ENCODE results near the gene ADPGK. TPM values are rescaled to one million over a fixed set of nuclear protein-coding genes. Genes with fewer than 3 reads are reported as not detected.

The ADPGK gene
- total RNA-seq, 1 experiment from 2014 or later, result 54.8 TPM

- Histone ChIP-seq H3T11ph (ENCODE audit: low read length) (no peak overlapping the region), H2BK5ac (ENCODE audit: insufficient read length, low read length) (no peak overlapping the region), H3K27me3 (ENCODE audit: insufficient read depth, low read length) (no peaks in the 10 kb centered on the region), H3K18ac (ENCODE audit: insufficient read length, low read depth, low read length) (no peak overlapping the region), H3K4ac (ENCODE audit: low read depth, low read length) (no peak overlapping the region), H3K27ac (ENCODE audit: insufficient read length, low read depth, low read length) (no peak overlapping the region), H4K91ac (ENCODE audit: insufficient read length, low read depth, low read length) (no peak overlapping the region), H3K4me1 (ENCODE audit: insufficient read depth, low read length) (no peaks in the 10 kb centered on the region), H2AFZ (ENCODE audit: low read length) (no peak overlapping the region), H3K79me2 (ENCODE audit: insufficient read depth, low read length) (no peaks in the 10 kb centered on the region), H3K23ac (ENCODE audit: insufficient read length, low read depth, low read length) (no peak overlapping the region), H2BK15ac (ENCODE audit: low read depth, low read length) (no peak overlapping the region), H3K56ac (ENCODE audit: insufficient read length, low read depth, low read length) (no peak overlapping the region), H3K9me3 (ENCODE audit: control insufficient read depth, low read depth, low read length) (no peaks in the 10 kb centered on the region), H3K14ac (ENCODE audit: insufficient read depth, low read length) (no peak overlapping the region), H2BK120ac (ENCODE audit: low read depth, low read length, poor library complexity, severe bottlenecking) (no peak overlapping the region), H3K79me1 (ENCODE audit: insufficient read depth, low read depth, low read length, poor library complexity, severe bottlenecking) (no peaks in the 10 kb centered on the region), H3K4me2 (ENCODE audit: insufficient read depth, insufficient read length, low read length) (no peak overlapping the region), H3K23me2 (ENCODE audit: insufficient read length, low read depth, low read length, poor library complexity, severe bottlenecking) (peaks cover 4% of the 10 kb centered on the region), H2BK20ac (ENCODE audit: low read depth, low read length, poor library complexity, severe bottlenecking) (no peak overlapping the region), H4K8ac (replicated peaks; ENCODE audit: insufficient read length, low read depth, low read length) (no peak overlapping the region), H4K20me1 (ENCODE audit: control insufficient read depth, insufficient read depth, insufficient read length) (no peaks in the 10 kb centered on the region), H2BK12ac (ENCODE audit: insufficient read length, low read depth, low read length) (no peak overlapping the region), H4K5ac (ENCODE audit: insufficient read length, low read depth, low read length) (no peak overlapping the region), H2AK5ac (ENCODE audit: insufficient read length, low read length) (no peak overlapping the region), H3K9ac (ENCODE audit: extremely low read depth, insufficient read length, low read length) (no peak overlapping the region)
- no peak overlapping the region for H3K27ac Mint-ChIP-seq
- peak overlapping the region; percentile 71 to 81 for H3K4me3 Mint-ChIP-seq
- TF ChIP-seq CTCF (conservative IDR thresholded peaks at IDR 0.05), result no peak
- H3K27me3 Mint-ChIP-seq (ENCODE audit: low read depth), result peaks cover 16% of the 10 kb centered on the region
- WGBS (ENCODE audit: extremely low coverage, insufficient read length, low lambda C conversion rate), result no CpG with 5 or more reads among the region's 6 CpGs
- H3K4me1 Mint-ChIP-seq, result peaks cover 10 to 12% of the 10 kb centered on the region in 2 experiments
- no peaks in the 10 kb centered on the region for H3K9me3 Mint-ChIP-seq
- H3K36me3 Mint-ChIP-seq (ENCODE audit: insufficient read depth in 1 of 3, low read depth in 3 of 3), result no peaks in the 10 kb centered on the region
- no peak for DNase-seq
Observed at GRCh38 chr15:72797834-72798233, 14.3 kb upstream of the ADPGK start.
